ENCODE data around the gene SHISAL1.

DNA sequence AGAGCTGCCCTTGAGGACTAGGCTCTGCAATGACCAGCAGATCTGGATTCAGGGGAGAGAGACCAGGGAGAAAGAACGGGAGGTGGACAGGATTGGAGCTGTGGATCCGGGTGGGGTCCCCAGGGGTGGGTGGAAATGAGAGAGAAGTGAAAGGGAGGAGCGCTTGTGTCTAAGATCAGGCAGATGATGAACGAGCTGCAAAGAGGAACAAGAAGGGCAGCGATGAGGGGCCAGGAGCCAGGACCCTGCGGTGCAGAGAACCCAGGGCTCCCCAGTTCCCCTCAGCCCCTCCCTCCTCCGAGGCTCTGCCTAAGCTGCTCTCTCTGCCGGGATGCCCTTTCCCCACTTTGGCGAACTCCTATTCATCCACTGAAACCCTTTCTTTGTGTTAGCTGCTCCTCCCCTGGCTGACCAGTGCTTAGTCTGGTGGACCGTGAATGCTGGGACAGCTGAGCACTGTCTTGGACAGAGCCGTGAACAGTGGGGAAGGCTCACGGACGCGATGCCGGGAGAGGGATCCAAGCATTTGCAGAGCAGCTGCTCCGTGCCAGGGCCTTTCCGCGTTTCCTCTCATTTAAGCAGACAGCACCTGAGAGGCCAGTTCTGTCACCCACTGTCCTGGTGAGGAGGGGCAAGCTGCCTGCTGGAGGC is 35.9 kb downstream of the SHISAL1 start:
- TF ChIP-seq, protein P1, sequence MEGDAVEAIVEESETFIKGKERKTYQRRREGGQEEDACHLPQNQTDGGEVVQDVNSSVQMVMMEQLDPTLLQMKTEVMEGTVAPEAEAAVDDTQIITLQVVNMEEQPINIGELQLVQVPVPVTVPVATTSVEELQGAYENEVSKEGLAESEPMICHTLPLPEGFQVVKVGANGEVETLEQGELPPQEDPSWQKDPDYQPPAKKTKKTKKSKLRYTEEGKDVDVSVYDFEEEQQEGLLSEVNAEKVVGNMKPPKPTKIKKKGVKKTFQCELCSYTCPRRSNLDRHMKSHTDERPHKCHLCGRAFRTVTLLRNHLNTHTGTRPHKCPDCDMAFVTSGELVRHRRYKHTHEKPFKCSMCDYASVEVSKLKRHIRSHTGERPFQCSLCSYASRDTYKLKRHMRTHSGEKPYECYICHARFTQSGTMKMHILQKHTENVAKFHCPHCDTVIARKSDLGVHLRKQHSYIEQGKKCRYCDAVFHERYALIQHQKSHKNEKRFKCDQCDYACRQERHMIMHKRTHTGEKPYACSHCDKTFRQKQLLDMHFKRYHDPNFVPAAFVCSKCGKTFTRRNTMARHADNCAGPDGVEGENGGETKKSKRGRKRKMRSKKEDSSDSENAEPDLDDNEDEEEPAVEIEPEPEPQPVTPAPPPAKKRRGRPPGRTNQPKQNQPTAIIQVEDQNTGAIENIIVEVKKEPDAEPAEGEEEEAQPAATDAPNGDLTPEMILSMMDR (IDR thresholded peaks at IDR 0.05; ENCODE audit: low read length) = no peak
- TF ChIP-seq EZH2 (IDR thresholded peaks at IDR 0.05; ENCODE audit: borderline replicate concordance, low read length) = no peak
